Measurements from ENCODE around the gene ABCA3. TPM values are rescaled to one million over a fixed set of nuclear protein-coding genes. Genes with fewer than 3 reads are reported as not detected.

ABCA3 gene
- total RNA-seq, 2 experiments from 2014 or later: 7.0 to 7.7 TPM

DNA sequence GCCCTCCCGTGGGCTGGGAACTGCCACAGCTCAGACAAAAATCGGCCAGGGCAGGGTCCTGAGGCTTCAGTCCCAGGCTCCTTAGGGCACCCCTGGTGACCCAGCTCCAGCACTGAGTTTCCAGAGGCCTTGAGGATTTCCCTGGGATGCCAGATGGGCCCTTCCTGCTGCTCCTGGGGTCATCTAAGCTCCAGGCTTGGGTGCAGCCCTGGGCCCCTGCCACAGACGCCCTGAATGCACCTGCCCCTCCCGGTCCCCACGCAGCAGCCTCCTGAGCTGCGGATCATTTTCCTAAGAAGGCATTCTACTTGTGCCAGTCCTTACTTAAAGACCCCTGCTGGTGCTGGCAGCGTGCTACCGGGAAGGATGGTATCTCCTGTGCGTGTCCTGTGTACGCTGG, 66.6 kb downstream of the ABCA3 start:
- CTCF ChIA-PET: no interaction called here
- no peaks in the 10 kb centered on the region for H3K27me3 Mint-ChIP-seq
- H3K27ac ChIP-seq (ENCODE audit: low read depth in 1 of 2, low read length in 2 of 2): no peak overlapping the region
- H3K4me1 ChIP-seq (ENCODE audit: insufficient read depth, low read length): peaks cover 11% of the 10 kb centered on the region
- H3K9me3 Mint-ChIP-seq: no peaks in the 10 kb centered on the region
- H3K36me3 ChIP-seq (ENCODE audit: insufficient read depth, low read length): no peaks in the 10 kb centered on the region
- intact Hi-C loops (cut with DNase I, micrococcal nuclease): no loop called here
- POLR2A ChIA-PET: no interaction called here
- no peaks in the 10 kb centered on the region for H3K36me3 Mint-ChIP-seq (ENCODE audit: low read depth)
- no peaks in the 10 kb centered on the region for H3K9me3 ChIP-seq (ENCODE audit: control insufficient read depth in 1 of 2, insufficient read depth in 1 of 2, low read length in 2 of 2)
- no peak overlapping the region for H3K27ac Mint-ChIP-seq
- H3K4me1 Mint-ChIP-seq (ENCODE audit: low read depth): peaks cover 10% of the 10 kb centered on the region
- H3K4me3 Mint-ChIP-seq: no peak overlapping the region
- no peak for ATAC-seq (ENCODE audit: poor library complexity)
- H3K27me3 ChIP-seq (ENCODE audit: control insufficient read depth in 1 of 2, insufficient read depth in 2 of 2, low read length in 2 of 2): no peaks in the 10 kb centered on the region
- no peak overlapping the region for H3K4me3 ChIP-seq (ENCODE audit: low read length)
- TF ChIP-seq, protein P1, sequence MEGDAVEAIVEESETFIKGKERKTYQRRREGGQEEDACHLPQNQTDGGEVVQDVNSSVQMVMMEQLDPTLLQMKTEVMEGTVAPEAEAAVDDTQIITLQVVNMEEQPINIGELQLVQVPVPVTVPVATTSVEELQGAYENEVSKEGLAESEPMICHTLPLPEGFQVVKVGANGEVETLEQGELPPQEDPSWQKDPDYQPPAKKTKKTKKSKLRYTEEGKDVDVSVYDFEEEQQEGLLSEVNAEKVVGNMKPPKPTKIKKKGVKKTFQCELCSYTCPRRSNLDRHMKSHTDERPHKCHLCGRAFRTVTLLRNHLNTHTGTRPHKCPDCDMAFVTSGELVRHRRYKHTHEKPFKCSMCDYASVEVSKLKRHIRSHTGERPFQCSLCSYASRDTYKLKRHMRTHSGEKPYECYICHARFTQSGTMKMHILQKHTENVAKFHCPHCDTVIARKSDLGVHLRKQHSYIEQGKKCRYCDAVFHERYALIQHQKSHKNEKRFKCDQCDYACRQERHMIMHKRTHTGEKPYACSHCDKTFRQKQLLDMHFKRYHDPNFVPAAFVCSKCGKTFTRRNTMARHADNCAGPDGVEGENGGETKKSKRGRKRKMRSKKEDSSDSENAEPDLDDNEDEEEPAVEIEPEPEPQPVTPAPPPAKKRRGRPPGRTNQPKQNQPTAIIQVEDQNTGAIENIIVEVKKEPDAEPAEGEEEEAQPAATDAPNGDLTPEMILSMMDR (IDR thresholded peaks at IDR 0.05): no peak
- no peak for DNase-seq

DNA sequence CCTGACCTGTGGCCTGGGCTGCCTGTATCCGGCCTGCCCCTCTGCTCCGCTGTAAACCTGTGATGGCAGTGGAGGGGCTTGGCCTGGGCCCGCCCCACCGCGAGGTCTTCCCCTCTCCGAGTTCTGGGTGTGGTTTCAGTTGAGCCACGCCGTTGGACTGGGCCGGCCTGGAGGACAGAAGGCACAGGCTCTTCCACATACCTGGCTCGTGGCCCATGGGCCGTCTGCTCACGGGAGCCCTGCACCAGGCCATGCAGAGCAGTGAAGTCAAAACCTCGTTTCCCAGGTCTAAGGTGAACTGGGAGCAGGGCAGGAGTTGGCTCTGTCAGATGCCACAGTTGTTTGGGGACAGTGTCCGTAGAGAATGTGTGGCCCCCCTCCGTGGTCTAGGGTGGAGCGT, 67.0 kb downstream of the ABCA3 start:
- no peaks in the 10 kb centered on the region for H3K36me3 Mint-ChIP-seq (ENCODE audit: low read depth)
- Histone ChIP-seq H3K4me1 (ENCODE audit: insufficient read depth, low read length) (peaks cover 15% of the 10 kb centered on the region), H3K9me3 (ENCODE audit: control insufficient read depth in 1 of 2, insufficient read depth in 1 of 2, low read length in 2 of 2) (no peaks in the 10 kb centered on the region), H3K27me3 (ENCODE audit: control insufficient read depth in 1 of 2, insufficient read depth in 2 of 2, low read length in 2 of 2) (no peaks in the 10 kb centered on the region), H3K27ac (ENCODE audit: low read depth in 1 of 2, low read length in 2 of 2) (no peak overlapping the region), H3K36me3 (ENCODE audit: insufficient read depth, low read length) (no peaks in the 10 kb centered on the region), H3K4me3 (ENCODE audit: low read length) (no peak overlapping the region)
- H3K27me3 Mint-ChIP-seq: no peaks in the 10 kb centered on the region
- ChIA-PET POLR2A (no interaction called here), CTCF (no interaction called here)
- TF ChIP-seq, protein P1 (IDR thresholded peaks at IDR 0.05): no peak
- no peak overlapping the region for H3K27ac Mint-ChIP-seq
- DNase-seq (no peak), ATAC-seq (ENCODE audit: poor library complexity) (no peak)
- peak overlapping the region; percentile 63 for H3K4me3 Mint-ChIP-seq
- peaks cover 10% of the 10 kb centered on the region for H3K4me1 Mint-ChIP-seq (ENCODE audit: low read depth)
- intact Hi-C loops (cut with DNase I, micrococcal nuclease): no loop called here
- no peaks in the 10 kb centered on the region for H3K9me3 Mint-ChIP-seq

DNA sequence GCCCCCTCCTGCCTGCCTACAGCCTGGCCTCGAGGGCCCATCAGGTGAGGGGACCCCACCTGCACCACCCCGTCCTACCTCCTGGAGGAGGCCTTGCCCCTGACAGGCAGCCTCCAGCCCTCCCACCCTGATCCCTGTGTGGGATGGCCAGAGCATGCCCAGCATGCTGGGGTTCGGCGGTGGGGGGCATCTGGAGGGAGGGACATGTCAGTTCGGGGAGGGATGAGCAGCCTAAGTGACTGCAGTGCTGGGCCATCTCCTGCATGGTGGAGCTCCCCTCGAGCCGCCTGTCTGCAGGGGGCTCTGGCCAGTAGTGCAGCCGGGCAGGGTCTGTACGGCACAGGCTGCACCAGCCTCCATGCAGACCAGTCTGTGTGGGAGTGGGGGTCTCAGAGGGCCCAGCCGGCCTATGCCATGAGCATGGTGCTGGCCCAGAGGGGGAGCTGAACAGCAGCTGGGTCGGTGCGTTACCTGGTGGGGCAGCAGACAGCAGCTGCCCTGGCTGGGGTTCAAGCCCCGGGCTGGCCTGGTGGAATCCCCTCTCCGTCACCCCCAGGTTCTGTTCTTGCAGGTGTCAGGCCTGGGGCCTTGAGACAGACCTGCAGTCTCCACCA, 68.6 kb downstream of the ABCA3 start:
- ATAC-seq (ENCODE audit: poor library complexity) (no peak), DNase-seq (no peak)
- intact Hi-C loops (cut with DNase I, micrococcal nuclease): no loop called here
- Mint-ChIP-seq H3K4me3 (no peak overlapping the region), H3K27me3 (no peaks in the 10 kb centered on the region), H3K27ac (no peak overlapping the region), H3K4me1 (ENCODE audit: low read depth) (peaks cover 16% of the 10 kb centered on the region), H3K36me3 (ENCODE audit: low read depth) (peaks cover 10% of the 10 kb centered on the region), H3K9me3 (no peaks in the 10 kb centered on the region)
- Histone ChIP-seq H3K4me1 (ENCODE audit: insufficient read depth, low read length) (peaks cover 16% of the 10 kb centered on the region), H3K27me3 (ENCODE audit: control insufficient read depth in 1 of 2, insufficient read depth in 2 of 2, low read length in 2 of 2) (no peaks in the 10 kb centered on the region), H3K9me3 (ENCODE audit: control insufficient read depth in 1 of 2, insufficient read depth in 1 of 2, low read length in 2 of 2) (no peaks in the 10 kb centered on the region), H3K27ac (ENCODE audit: low read depth in 1 of 2, low read length in 2 of 2) (no peak overlapping the region), H3K4me3 (ENCODE audit: low read length) (no peak overlapping the region), H3K36me3 (ENCODE audit: insufficient read depth, low read length) (no peaks in the 10 kb centered on the region)
- POLR2A ChIA-PET: no interaction called here
- TF ChIP-seq, protein P1 (IDR thresholded peaks at IDR 0.05): no peak
- CTCF ChIA-PET: no interaction called here
